Inflammatory macrophage (primary cell): ENCODE results near the gene CD24.
"Not testable (repeated sequence)": the region's sequence is repeated elsewhere in the genome, so short reads cannot be mapped to it uniquely, and the experiment has no call there.

Experiments
- DNase-seq, 2 donors: peaks; one replicate each; pipeline ENCODE4 v3.0.0-alpha.2; 2020 to 2022
- total RNA-seq, 18 experiments: gene quantifications; one replicate each; lab custom pipeline; 2026; ENCODE audit warnings: mixed read lengths in 6 of 18, inconsistent platforms in 2 of 18; lab: John Stamatoyannopoulos, UW

Gene CD24, protein sequence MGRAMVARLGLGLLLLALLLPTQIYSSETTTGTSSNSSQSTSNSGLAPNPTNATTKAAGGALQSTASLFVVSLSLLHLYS
- 0 to 3.1 (median 0.09) reads per million in 18 experiments for total RNA-seq

- no peak for DNase-seq
Measured at GRCh38 chr6:106974336-106974998, at the start of gene CD24. CD24 (minus strand) TSS chr6:106974729; CDS start chr6:106974646, 83 bp downstream.

DNA sequence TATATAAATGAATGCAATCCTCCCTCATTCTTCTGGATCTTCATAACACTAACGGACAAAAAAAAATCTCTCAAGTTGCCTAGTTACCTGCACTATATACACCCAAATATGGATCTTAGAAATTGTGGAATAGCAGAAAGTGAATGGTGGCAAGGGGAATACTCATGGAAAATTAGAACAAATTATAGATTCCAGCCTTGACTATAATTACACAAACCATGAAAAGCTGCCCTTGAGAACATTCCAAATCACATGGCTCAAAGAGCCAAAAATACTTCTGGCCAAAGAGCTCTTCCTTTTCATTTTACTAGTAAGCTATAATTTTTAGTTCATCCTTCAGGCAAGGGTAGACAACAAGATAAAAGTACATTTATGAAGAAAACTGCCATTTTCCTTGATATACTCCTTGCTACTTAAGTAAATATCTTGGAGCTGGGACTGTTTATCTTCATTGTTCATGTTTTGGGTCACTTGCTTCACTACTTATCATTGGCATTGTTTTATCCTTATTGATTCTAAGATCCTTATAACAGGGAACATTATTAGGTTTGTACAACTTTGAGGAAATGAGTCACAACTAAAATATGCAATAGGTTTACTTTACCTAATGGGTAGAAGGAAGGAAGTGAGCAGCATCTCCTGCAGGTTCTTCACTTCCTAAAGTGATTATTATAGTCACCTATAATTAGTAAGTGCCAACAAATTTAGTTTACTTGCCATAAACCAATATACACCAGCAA, 47.1 kb upstream of the CD24 start:
- no peak for DNase-seq

GRCh38 chr6:107020239-107020638, 45.7 kb upstream of the CD24 start:
- no peak for DNase-seq

DNA sequence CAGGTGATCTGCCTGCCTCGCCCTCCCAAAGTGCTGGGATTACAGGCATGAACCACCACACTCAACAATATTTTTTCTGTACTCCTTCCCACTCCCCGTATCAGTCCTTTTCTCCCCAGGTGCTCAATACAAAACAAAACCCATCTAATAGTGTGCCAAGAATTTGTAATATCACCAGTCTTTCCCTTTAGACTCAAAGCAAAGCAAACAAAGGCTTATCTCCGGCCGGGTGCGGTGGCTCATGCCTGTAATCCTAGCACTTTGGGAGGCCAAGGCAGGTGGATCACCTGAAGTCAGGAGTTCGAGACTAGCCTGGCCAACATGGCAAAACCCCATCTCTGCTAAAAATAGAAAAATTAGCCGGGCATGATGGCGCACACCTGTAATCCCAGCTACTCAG, 45.1 kb upstream of the CD24 start:
- DNase-seq: not testable (repeated sequence)

GRCh38 chr6:107019047-107019446, 44.5 kb upstream of the CD24 start:
- no peak for DNase-seq

GRCh38 chr6:107009499-107009898, 35.0 kb upstream of the CD24 start:
- no peak for DNase-seq

DNA sequence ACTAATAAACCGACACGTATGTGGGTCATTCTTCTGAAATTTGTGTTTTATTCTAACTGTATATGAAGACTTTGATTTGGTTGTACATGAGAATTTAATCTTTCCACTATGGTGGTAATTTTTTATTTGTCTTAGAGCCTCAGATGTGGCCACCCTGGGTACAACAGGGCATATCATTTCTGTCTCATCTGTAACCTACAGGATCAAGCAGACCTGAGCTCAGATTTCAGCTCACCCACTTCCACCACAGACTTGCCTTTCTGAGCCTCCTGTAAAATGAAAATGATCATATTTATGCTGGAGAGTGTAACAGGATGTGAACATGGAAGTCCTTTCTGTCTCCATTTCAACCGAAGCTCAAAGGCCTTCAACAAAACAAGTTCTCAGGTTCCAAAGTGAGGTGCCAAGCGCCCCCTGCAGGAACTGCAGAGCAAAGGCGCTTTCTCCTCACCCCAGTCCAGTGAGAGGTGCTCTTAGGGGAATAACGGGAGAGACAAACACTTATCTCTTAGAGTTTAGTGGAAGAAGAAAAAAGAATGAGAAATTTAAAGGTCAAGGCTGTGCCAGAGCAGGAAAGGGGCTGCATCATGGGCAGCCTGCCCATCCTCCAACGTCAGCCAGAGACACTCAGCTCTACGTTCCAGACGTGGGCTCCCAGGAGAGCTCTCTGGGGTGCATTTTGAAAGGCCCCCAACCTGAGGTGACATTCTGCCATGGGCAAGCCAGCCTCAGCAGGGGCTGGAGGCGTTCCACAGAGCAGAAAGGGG, 23.0 kb upstream of the CD24 start:
- peak; percentile 38 to 59 for DNase-seq

DNA sequence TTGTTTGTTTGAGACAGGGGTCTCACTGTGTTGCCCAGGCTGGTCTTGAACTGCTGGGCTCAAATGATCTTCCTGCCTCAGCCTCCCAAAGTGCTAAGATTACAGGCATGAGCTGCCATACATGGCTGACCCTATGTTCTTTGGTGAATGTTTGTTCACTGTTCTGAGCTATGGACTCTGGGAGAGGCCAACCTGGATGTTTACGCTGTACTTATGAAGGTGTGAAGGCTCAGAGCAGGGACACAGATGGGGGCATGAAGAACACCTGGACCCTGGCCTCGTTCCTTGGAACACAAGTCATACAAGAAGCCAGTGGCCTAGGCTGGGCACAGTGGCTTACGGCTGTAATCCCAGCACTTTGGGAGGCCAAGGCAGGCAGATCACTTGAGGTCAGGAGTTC, 21.1 kb upstream of the CD24 start:
- DNase-seq: no peak

- DNase-seq: not testable (repeated sequence)
Measured at GRCh38 chr6:106989737-106990136, 15.2 kb upstream of the CD24 start.

- DNase-seq: no peak
Measured at GRCh38 chr6:106988664-106989063, 14.1 kb upstream of the CD24 start.

DNA sequence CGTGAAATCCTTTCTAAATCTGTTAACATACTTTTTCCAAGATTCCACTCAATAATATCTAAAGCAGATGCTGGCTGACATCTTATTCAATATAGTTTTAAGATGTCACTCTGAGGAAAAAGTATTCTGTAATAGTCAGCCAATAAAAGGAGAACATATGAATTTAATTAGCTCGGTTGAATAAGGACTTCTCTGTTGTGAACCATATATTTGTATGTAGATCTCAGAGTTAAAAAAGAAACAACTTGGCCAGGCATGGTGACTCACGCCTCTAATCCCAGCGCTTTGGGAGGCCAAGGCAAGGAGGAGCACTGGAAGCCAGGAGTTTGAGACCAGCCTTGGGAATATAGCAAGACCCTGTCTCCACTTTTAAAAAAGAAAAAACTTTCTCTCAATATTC, 7.4 kb upstream of the CD24 start:
- DNase-seq: no peak

- no peak for DNase-seq
Measured at GRCh38 chr6:106980926-106981325, 6.4 kb upstream of the CD24 start.

DNA sequence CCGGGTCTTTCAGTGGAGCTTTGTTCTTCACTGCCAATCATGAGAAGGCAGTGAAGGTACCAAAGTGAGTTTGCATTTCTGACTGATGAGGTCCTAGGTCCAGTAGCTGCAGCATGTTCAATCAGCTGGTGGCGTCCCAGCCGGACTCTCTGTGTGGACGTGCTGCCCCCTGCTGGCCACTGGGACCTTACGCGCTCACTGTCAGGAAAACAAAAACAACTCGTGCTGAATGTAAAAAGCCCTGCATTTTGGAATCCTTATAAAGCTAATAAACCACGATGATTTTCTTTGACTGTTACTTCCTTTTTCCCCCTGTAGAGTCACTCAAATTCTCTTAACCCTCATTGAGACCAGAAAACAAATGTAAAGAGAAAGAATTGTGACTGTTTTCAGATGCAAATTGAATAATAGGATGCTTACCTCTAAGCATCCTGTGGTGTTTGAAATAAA, 4.9 kb upstream of the CD24 start:
- DNase-seq: peak; percentile 74 to 84

GRCh38 chr6:106977246-106977645, 2.7 kb upstream of the CD24 start:
- DNase-seq: no peak

GRCh38 chr6:106976270-106976669, 1.7 kb upstream of the CD24 start:
- DNase-seq: no peak

GRCh38 chr6:106975738-106976064, 1.2 kb upstream of the CD24 start:
- DNase-seq: no peak

DNA sequence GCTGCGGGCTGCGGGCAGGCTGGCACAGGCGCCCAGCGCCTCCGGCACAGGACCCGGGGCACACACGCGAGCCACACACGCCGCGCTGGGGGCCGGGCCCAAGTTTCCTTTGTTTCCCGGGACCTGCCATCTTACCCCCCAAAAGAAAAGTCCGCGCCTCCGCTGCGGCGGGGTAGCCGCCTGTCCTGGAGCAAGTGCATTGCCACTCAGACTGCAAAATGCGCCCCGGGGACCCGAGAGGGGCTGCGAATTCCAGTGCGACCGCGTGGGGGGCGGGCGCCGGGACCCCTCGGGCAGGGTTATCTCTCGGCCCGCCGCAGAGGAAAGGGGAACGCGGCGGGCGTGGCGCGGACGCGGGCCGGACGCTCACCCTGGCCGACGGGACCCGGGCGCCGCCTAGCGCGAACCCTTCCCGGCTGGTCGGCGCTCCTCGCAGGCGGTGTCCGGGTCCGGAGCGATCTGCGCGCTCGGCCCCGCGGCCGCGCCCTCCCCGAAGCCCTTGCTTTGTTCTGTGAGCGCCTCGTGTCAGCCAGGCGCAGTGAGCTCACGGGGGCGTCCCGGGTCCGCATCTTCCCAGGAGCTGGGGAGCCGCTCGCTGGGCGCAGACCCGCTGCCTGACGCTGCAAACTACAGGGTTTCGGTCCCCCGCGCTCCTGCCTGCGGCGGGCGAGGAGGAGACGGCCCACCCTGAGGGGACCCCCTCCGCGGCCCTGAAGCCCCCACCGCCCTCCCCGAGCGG, 639 bp upstream of the CD24 start:
- DNase-seq: peak in 1 of 2 donors; percentile 27

DNA sequence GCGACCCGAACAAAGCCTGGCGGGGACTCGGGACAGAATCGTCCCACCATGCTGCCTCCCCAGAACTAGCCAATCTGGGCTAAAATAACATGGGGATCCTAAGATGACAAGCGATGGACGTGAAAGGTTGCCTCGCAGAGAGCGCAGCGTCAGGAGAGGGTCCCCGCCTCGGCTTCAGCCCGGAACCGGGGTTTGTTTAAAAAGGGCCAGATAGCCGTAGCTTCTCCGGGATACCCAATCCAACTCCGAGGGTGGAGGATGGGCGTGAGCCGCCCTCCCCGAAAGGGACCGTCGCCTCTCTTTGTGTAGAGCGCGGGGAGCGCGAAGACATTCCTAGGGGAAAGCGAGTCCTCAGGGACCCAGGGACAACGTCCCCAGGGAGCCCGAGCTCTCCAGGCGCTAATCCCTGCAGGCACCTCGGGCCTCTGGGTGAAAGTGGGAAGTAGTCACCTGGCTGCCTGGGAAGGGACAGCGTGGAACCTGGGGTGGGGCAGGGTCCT, 643 bp downstream of the CD24 start:
- DNase-seq: no peak

DNA sequence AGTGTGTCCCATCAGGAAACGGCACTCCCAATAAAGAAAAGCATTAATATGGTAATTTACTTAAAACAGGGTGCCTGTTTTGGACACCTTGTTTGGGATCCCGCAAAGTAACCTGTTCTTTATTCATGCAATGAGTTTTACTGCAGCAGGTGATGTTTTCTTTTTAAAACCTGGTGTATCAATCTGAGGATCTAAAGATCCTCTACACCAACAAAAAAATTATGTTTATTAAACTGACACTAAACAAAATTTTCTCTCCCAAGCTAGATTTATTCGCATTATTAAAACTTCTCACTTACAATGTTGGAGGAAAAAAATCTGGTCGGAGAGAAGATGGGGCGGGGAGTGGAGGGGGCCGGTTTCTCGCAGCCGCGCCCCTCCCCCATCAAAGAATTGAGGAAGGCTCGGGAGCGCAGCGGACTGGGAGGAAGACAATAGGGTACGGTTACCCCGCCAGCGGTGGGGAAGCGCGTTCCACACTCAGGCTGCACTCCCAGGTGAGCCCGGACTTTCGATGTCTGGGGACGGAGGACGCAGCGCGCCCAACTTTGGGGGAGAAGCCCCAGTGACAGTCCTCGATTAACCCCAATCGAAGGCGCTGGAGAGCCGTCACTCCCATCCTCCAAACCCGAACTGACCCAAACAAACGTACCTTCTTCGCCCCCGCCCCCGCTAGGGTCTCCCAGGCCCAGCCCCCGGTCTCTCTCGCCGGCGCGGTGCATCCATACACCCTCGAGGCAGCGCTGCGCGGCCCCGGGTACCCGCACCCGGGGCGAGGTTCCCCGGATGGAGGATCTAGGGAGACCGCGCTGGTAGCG, 1.3 kb downstream of the CD24 start:
- no peak for DNase-seq

- no peak for DNase-seq
Measured at GRCh38 chr6:106972500-106972899, 2.0 kb downstream of the CD24 start.

DNA sequence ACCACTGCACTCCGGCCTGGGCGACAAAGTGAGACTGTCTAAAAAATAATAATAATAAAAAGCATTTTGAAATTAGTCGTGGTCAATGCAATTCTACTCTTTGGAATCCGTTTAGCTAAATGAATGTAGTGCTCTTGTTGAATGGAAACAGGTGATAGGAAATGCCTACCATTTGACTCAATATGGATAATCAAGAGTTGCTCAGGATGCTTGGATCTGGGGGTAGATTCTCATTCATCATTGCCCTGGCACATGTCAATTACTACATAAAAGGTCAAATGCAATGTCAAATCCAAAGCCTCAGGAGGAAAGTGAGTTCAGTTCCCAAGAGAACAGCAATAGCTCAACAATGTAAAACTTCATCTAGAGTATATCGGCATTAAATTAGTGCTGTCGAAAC, 3.8 kb downstream of the CD24 start:
- not testable (repeated sequence) for DNase-seq
